Left ventricle myocardium superior (tissue), 1 donor: ENCODE measurements around the gene AMBRA1. TPM values are rescaled to one million over a fixed set of nuclear protein-coding genes. Genes with fewer than 3 reads are reported as not detected.
A peak's percentile ranks its signal among the peaks of the same experiment; 100 is the strongest.

ENCODE experiments used
- ATAC-seq: fragments of 200-7000 bp; cut with Tn5 transposase; one replicate; pipeline ENCODE4 v1.9.1; 2020; ENCODE audit warnings: mild to moderate bottlenecking, moderate library complexity
- DNase-seq: peaks from one replicate; pipeline ENCODE4 v3.0.0-alpha.2; 2020
- intact Hi-C: fragments of 100-400 bp; cut with micrococcal nuclease; formaldehyde crosslinking; loops from one replicate; pipeline ENCODE4 v1.11.0; 2022
- total RNA-seq: library from RNA; stranded (reverse); fragmentation: NEBNext Ultra II Directional; extraction: Animal tissue kit (Norgen Biotek cat#: 25700); gene quantifications from one replicate; pipeline ENCODE4 v1.2.1, GENCODE V29; 2021
- donor health status: DM: no; HTN: yes; CAD: no; lungs with severe emphysema.

The AMBRA1 gene
- total RNA-seq, 1 donor from 2014 or later, result 14.7 TPM

DNA sequence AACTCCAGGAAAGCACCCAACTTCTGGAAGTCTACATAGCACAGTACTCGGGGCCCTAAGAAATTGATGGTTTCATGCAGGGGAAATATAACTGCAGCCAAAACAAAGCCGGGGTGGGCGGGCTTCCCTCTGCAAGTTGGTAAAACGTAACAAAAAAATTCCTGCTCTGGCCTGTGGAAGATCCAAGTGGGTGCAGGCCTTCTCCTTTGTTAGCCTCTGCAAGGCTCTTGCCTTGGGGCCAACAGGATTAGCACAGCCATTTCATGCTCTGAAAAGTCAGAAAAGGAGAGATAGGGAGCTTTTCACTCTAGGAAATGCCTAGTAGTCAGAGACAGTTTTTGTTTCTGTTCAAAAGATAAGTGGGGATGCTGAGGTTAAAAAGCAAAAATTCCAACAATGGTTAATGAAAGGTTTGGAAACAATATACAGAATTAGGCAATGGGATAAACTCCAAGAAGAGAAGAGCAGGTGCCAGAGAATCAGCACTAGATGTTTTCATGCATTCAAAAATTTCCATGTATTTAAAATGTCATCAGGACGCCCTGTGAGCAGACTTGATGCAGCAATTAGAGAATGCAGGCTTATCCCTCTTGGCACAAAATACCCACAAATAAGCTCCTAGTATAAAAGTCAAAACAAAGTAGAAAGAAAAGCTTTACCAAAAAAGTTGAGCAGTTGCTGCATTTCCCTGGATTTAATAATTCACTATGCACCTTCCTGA is 130.0 kb downstream of the AMBRA1 start:
- ATAC-seq, result no peak
- DNase-seq, result no peak
- intact Hi-C loops, result no loop called here

- DNase-seq, result no peak
- intact Hi-C loops, result no loop called here
- ATAC-seq, result no peak
Observed at GRCh38 chr11:46461461-46461927, 132.3 kb downstream of the AMBRA1 start.

GRCh38 chr11:46458491-46458890 is 135.3 kb downstream of the AMBRA1 start:
- DNase-seq (no peak), ATAC-seq (no peak)
- intact Hi-C loops, result no loop called here

DNA sequence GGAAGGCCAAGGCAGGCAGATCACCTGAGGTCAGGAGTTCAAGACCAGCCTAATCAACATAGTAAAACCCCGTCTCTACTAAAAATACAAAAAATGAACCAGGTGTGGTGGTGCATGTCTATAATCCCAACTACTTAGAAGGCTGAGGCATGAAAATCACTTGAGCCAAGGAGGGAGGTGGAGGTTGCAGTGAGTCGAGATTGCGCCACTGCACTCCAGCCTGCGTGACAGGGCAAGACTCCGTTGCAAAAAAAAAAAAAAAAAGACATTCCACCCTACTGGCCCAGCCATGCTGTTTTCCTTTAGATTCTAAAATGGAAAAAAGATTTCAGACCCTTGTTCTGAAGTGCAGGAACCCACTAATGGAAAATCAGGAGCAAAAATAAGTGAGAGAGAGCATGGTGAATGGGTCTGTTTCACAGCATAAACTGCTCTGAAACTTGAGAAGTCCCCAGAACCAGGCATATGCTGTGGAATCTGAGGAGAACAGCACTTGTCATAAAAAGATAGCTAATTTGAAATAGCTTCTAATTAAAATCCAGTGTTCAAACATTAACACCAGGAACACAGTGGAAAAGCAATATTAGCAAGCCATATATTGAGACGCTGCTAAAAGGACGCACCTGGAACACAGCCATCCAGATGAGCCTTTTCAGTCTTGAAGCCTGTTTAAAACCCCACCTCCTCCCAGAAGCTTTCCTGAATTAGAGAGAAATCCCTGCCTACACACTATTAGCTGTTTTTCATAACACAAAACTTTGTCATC is 136.0 kb downstream of the AMBRA1 start:
- ATAC-seq, result no peak
- no peak for DNase-seq
- intact Hi-C loops, result no loop called here

- DNase-seq, result no peak
- intact Hi-C loops, result no loop called here
- no peak for ATAC-seq
Observed at GRCh38 chr11:46457021-46457420, 136.8 kb downstream of the AMBRA1 start.

GRCh38 chr11:46456269-46457001 is 137.4 kb downstream of the AMBRA1 start:
- DNase-seq (no peak), ATAC-seq (no peak)
- intact Hi-C loops, result no loop called here

- ATAC-seq (no peak), DNase-seq (no peak)
- intact Hi-C loops, result no loop called here
Observed at GRCh38 chr11:46455834-46456233, 138.0 kb downstream of the AMBRA1 start.

DNA sequence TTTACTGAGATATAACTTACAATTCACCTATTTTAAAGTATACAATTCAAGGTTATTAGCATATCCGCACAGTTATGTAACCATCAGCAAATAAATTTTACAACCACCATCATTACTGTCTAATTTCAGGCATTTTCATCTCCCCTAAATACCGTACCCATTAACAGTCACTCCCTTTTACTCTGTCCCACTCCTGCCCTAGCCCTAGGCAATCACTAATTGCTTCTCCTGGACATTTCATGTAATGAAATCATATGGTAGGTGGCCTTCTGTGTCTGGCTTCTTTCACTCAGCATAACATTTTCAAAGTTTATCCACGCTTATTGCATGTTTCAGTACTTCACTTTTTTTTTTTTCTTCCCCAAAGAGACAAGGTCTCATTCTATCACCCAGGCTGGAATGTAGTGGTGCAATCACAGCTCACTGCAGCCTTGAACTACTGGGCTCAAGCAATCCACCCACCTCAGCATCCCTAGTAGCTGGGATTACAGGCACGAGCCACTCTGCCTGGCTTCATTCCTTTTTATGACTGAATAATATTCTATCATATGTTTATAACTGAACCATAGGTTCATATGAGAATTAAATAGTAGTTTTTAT is 140.8 kb downstream of the AMBRA1 start:
- no peak for DNase-seq
- intact Hi-C loops, result no loop called here
- no peak for ATAC-seq

GRCh38 chr11:46451759-46452158 is 142.1 kb downstream of the AMBRA1 start:
- ATAC-seq, result no peak
- no peak for DNase-seq
- intact Hi-C loops, result no loop called here

DNA sequence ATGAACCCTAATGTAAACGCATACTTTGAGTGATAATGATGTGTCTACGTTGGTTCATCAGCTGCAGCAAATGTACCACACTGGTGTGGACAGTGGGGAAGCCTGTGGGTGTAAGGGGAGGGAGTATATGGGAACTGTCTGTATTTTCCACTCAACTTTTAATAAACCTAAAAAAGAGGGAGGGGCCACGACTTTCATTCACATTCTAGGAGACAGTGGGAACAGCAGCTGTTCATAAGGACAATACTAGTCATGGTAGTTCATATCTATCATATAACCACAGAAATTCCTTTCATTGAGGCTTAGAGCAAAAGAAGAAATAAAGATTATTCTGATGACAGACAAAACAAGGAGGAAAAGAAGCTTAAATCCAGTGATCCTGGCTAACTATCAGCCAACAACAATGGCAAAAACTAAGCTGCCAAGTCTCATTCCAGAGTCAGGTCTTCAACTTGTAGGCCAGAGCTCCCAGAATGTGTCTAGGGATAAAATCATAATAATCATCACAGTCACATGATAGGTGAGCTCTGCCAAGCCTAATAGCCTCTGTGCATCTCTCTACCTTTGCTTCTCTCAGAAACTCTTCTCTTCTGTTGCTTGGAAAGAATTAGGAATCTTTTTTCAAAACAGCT is 142.9 kb downstream of the AMBRA1 start:
- ATAC-seq (no peak), DNase-seq (no peak)
- intact Hi-C loops, result no loop called here

DNA sequence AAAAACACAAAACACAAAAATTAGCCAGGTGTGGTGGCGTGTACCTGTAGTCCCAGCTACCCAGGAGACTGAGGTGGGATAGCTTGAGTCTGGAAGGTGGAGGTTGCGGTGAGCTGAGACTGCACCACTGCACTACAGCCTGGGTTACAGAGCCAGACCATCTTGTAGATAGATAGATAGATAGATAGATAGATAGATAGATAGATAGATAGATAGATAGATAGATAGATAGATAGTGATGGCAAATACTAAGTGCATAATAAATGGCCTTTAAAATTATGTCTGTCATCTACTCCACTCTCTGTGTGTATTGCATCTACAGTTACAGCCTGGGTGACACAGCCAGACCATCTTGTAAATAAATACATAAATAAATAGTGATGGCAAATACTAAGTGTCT is 146.3 kb downstream of the AMBRA1 start:
- DNase-seq, result no peak
- ATAC-seq, result no peak
- intact Hi-C loops, result no loop called here

DNA sequence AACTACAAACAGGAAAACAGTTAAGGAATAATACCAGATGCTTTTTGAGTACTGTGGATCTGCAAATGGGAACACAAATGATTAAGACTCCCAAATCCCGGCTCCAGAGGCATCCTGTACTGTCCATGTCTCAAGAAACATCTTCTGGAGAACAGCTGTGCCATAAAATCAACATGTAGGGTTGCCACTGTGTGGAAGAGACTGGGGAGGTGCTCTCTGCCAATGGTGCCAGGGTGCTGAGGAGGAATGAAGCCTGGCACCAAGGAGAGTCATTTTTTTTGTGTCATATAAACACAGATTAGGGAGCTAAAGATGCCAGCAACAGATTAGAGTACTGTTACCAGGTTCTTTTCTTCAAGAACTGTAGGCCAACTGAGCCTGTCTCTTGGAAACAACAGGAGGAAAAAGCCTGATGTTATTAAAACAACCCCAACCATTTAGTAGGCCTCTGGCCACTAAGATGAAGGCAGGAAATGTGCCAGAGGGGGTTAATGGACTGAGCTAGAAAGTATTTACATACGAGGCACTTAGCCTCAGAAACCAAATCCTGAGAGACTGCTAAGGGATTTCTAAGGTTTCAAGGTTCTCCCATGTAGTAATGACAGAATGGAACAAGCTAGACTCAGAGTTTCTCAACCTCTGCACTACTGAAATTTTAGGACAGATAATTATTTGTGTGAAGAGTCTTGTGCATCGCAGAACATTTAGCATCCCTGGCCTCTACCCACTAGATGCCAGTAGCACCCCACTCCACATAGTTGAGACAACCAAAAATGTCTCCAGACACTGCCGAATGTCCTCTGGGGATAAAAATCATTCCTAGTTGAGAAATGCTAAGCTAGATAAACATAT is 147.7 kb downstream of the AMBRA1 start:
- DNase-seq (no peak), ATAC-seq (peak; percentile 24)
- intact Hi-C loops, result no loop called here

- DNase-seq, result no peak
- intact Hi-C loops, result no loop called here
- no peak for ATAC-seq
Observed at GRCh38 chr11:46445192-46445919, 148.5 kb downstream of the AMBRA1 start.

GRCh38 chr11:46444305-46444704 is 149.5 kb downstream of the AMBRA1 start:
- ATAC-seq (no peak), DNase-seq (no peak)
- intact Hi-C loops, result no loop called here

DNA sequence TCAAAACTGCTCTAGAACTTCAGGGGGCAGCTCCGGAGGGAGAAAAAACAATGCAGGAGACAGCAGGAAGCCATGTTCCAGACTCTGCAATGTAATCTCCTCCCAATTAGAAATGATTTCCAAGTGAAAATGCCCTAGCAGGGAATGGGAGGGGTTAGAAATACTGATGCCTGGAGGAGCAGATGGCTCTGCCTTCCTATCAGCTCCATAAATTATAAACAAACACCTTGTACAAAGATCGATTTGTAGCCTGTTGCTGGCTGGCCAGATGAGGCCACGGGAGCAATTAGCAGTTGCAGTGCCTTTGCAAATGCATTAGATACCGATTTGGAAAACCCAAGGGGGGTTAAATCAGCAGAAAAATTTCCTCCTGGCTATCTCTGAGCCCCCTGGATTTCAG is 155.6 kb downstream of the AMBRA1 start:
- DNase-seq (no peak), ATAC-seq (no peak)
- intact Hi-C loops, result no loop called here

GRCh38 chr11:46437122-46437689 is 156.6 kb downstream of the AMBRA1 start:
- intact Hi-C loops, result no loop called here
- ATAC-seq, result no peak
- no peak for DNase-seq

GRCh38 chr11:46436113-46436512 is 157.7 kb downstream of the AMBRA1 start:
- intact Hi-C loops, result no loop called here
- no peak for DNase-seq
- ATAC-seq, result no peak
